Measurements from ENCODE around the gene ST14. TPM values are rescaled to one million over a fixed set of nuclear protein-coding genes. Genes with fewer than 3 reads are reported as not detected.

Gene ST14
- total RNA-seq, 1 experiment from 2014 or later: 33.9 TPM

GRCh38 chr11:130202009-130202817 lies 42.6 kb downstream of the ST14 start (continued):
- TF ChIP-seq ATF2 (CRISPR knock-in tag; IDR thresholded peaks at IDR 0.05; ENCODE audit: borderline replicate concordance, low read depth) (no peak), ZNF263 (CRISPR knock-in tag; IDR thresholded peaks at IDR 0.05; ENCODE audit: low read depth) (no peak), CBFB (CRISPR knock-in tag; IDR thresholded peaks at IDR 0.05; ENCODE audit: low read depth) (no peak), MAX (CRISPR knock-in tag; IDR thresholded peaks at IDR 0.05) (no peak), PREB (CRISPR knock-in tag; IDR thresholded peaks at IDR 0.05; ENCODE audit: borderline replicate concordance) (no peak)

- H3K4me1 Mint-ChIP-seq: no peaks in the 10 kb centered on the region
- H3K27ac Mint-ChIP-seq: peak overlapping the region; percentile 5; the same call in 1 of the 2 replicates
- DNase-seq (ENCODE audit: low spot score) (no peak), ATAC-seq (no peak)
- CTCF ChIA-PET: interaction anchor here (1.0 kb wide), 1 partner anchor 10 kb away, joined by 3 read pairs; no protein-coding TSS in a partner anchor
- H3K4me3 Mint-ChIP-seq: no peak overlapping the region
- H3K9me3 Mint-ChIP-seq: peaks cover 7% of the 10 kb centered on the region
- no peaks in the 10 kb centered on the region for H3K27me3 Mint-ChIP-seq (ENCODE audit: low read depth)
- POLR2A ChIA-PET: no interaction called here
- TF ChIP-seq ZNF219 (CRISPR knock-in tag; IDR thresholded peaks at IDR 0.05; ENCODE audit: borderline replicate concordance) (no peak), ZBTB43 (CRISPR knock-in tag; IDR thresholded peaks at IDR 0.05) (no peak), ESRRA (CRISPR knock-in tag; IDR thresholded peaks at IDR 0.05; ENCODE audit: borderline replicate concordance) (no peak), USF2 (CRISPR knock-in tag; IDR thresholded peaks at IDR 0.05) (no peak), E2F5 (CRISPR knock-in tag; IDR thresholded peaks at IDR 0.05) (no peak), ERG (CRISPR knock-in tag; IDR thresholded peaks at IDR 0.05) (no peak), ZBTB21 (CRISPR knock-in tag; IDR thresholded peaks at IDR 0.05; ENCODE audit: borderline replicate concordance) (no peak), MAX (CRISPR knock-in tag; IDR thresholded peaks at IDR 0.05) (no peak), OVOL2 (CRISPR knock-in tag; IDR thresholded peaks at IDR 0.05; ENCODE audit: borderline replicate concordance) (no peak), HMGA2 (CRISPR knock-in tag; IDR thresholded peaks at IDR 0.05) (no peak), PRRX2 (CRISPR knock-in tag; IDR thresholded peaks at IDR 0.05) (no peak)
- peaks cover 18% of the 10 kb centered on the region for H3K36me3 Mint-ChIP-seq
Measured at GRCh38 chr11:130202818-130203689, 43.5 kb downstream of the ST14 start.
